Stomach (tissue), 4 donors: ENCODE results near the gene PRR20D.

Source experiments
- CTCF ChIP-seq, 7 experiments: fragments of 450-650 bp in 4 of 7; fragments of 200-600 bp in 3 of 7; sonication (generic) in 3 of 7; IDR thresholded peaks; one replicate each; pipeline ENCODE4 v1.5.1; 2016 to 2019; ENCODE audit warnings: antibody characterized with exemption in 7 of 7, control low read depth in 2 of 7, mild to moderate bottlenecking in 1 of 7
- EP300 ChIP-seq: sonication (generic); formaldehyde crosslinking; IDR thresholded peaks from one replicate; pipeline ENCODE4 v1.6.1; 2017; ENCODE audit warnings: antibody characterized with exemption
- POLR2A ChIP-seq, 4 donors: fragments of 450-650 bp; IDR thresholded peaks; one replicate each; pipeline ENCODE4 v1.6.1; 2016; ENCODE audit warnings: antibody characterized with exemption in 4 of 4, control low read depth in 2 of 4, mild to moderate bottlenecking in 1 of 4, moderate library complexity in 1 of 4
- POLR2AphosphoS5 ChIP-seq, 3 donors: sonication (generic); formaldehyde crosslinking; IDR thresholded peaks; one replicate each; pipeline ENCODE4 v1.6.1; 2016; ENCODE audit warnings: antibody characterized with exemption in 3 of 3

- no peak for TF ChIP-seq CTCF (IDR thresholded peaks at IDR 0.05)
- TF ChIP-seq POLR2AphosphoS5 (IDR thresholded peaks at IDR 0.05), result no peak
- no peak for TF ChIP-seq POLR2A (IDR thresholded peaks at IDR 0.05)
- TF ChIP-seq EP300, result no peak
Observed at GRCh38 chr13:57123681-57124080, 36.8 kb upstream of the PRR20D start.
